Thyroid gland (tissue), 4 donors: ENCODE results near the gene RILP.

Experiments used
- CTCF ChIP-seq, 6 experiments: fragments of 200-600 bp in 3 of 6; fragments of 450-650 bp in 3 of 6; sonication (generic) in 3 of 6; IDR thresholded peaks; one replicate each; pipeline ENCODE4 v1.5.1; 2016 to 2019; ENCODE audit warnings: antibody characterized with exemption in 6 of 6, mild to moderate bottlenecking in 2 of 6, inconsistent platforms in 1 of 6, moderate library complexity in 1 of 6
- POLR2A ChIP-seq, 2 donors: fragments of 450-650 bp; IDR thresholded peaks; one replicate each; pipeline ENCODE4 v1.6.1; 2017; ENCODE audit warnings: antibody characterized with exemption in 2 of 2, mild to moderate bottlenecking in 2 of 2, moderate library complexity in 1 of 2

DNA sequence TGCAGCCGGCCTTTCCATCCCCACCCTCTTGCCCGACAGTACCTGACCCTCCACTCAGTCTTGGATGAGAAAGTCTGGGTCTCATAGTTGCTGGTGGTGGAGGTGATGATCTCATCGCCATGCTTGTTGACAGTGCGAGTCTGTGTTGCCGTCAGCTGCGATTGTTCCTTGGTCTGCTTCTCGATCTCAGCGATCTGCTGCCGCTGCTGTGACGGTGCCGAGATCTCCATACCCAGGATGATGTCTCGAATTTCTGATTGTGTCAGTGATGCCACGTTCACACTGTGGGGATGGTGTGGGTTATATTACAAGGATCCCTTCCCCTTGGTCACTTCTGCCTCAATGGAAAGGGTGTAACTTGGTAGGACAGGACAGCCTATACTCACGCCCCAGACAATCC, 4.1 kb upstream of the RILP start:
- no peak for TF ChIP-seq CTCF (IDR thresholded peaks at IDR 0.05)
- TF ChIP-seq POLR2A (IDR thresholded peaks at IDR 0.05): no peak
